ENCODE data around the gene ULK4.

- TF ChIP-seq, protein P1, sequence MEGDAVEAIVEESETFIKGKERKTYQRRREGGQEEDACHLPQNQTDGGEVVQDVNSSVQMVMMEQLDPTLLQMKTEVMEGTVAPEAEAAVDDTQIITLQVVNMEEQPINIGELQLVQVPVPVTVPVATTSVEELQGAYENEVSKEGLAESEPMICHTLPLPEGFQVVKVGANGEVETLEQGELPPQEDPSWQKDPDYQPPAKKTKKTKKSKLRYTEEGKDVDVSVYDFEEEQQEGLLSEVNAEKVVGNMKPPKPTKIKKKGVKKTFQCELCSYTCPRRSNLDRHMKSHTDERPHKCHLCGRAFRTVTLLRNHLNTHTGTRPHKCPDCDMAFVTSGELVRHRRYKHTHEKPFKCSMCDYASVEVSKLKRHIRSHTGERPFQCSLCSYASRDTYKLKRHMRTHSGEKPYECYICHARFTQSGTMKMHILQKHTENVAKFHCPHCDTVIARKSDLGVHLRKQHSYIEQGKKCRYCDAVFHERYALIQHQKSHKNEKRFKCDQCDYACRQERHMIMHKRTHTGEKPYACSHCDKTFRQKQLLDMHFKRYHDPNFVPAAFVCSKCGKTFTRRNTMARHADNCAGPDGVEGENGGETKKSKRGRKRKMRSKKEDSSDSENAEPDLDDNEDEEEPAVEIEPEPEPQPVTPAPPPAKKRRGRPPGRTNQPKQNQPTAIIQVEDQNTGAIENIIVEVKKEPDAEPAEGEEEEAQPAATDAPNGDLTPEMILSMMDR (IDR thresholded peaks at IDR 0.05; ENCODE audit: insufficient read depth, low read length), result no peak
- TF ChIP-seq SPI1 (IDR thresholded peaks at IDR 0.05; ENCODE audit: borderline replicate concordance, low read depth), result no peak
Measured at GRCh38 chr3:41880387-41880786, 81.5 kb downstream of the ULK4 start.
